Nephron progenitor cell (in vitro differentiated cells): ENCODE data around the gene KCNT1.

Experiments
- DNase-seq: peaks from one replicate; pipeline ENCODE4 v3.0.0; 2021
- H3K27ac Mint-ChIP-seq: 2 replicates; pipeline ENCODE4 v1.8.0; 2021; ENCODE audit warnings: mild to moderate bottlenecking, moderate library complexity, mixed read lengths
- H3K27me3 Mint-ChIP-seq: 2 replicates; pipeline ENCODE4 v1.8.0; 2021; ENCODE audit warnings: mild to moderate bottlenecking, low read depth, mixed read lengths; ENCODE audit not compliant: poor library complexity
- H3K36me3 Mint-ChIP-seq: 2 replicates; pipeline ENCODE4 v1.8.0; 2021; ENCODE audit warnings: low read depth, mixed read lengths
- H3K4me1 Mint-ChIP-seq: 2 replicates; pipeline ENCODE4 v1.8.0; 2021; ENCODE audit warnings: mixed read lengths
- H3K4me3 Mint-ChIP-seq: 2 replicates; pipeline ENCODE4 v1.8.0; 2021; ENCODE audit warnings: mild to moderate bottlenecking, moderate library complexity, mixed read lengths
- H3K9me3 Mint-ChIP-seq: 2 replicates; pipeline ENCODE4 v1.8.0; 2021; ENCODE audit warnings: mild to moderate bottlenecking, moderate library complexity, mixed read lengths
- CTCF ChIP-seq: fragments of 200-600 bp; sonication (generic); IDR thresholded peaks from 2 replicates; pipeline ENCODE4 v1.5.0; 2021; ENCODE audit warnings: antibody characterized with exemption

The KCNT1 gene

GRCh38 chr9:135779571-135779970, 77.6 kb downstream of the KCNT1 start:
- Mint-ChIP-seq H3K4me3 (no peak overlapping the region), H3K27me3 (peaks cover 26% of the 10 kb centered on the region), H3K9me3 (no peaks in the 10 kb centered on the region), H3K36me3 (no peaks in the 10 kb centered on the region), H3K4me1 (peaks cover 13% of the 10 kb centered on the region), H3K27ac (no peak overlapping the region)
- TF ChIP-seq CTCF: no peak
- no peak for DNase-seq

- Mint-ChIP-seq H3K4me3 (no peak overlapping the region), H3K27me3 (peaks cover 26% of the 10 kb centered on the region), H3K36me3 (no peaks in the 10 kb centered on the region), H3K27ac (no peak overlapping the region), H3K9me3 (no peaks in the 10 kb centered on the region), H3K4me1 (peaks cover 13% of the 10 kb centered on the region)
- DNase-seq: no peak
- TF ChIP-seq CTCF: no peak
Observed at GRCh38 chr9:135780086-135780485, 78.1 kb downstream of the KCNT1 start.

GRCh38 chr9:135780626-135781025, 78.6 kb downstream of the KCNT1 start:
- Mint-ChIP-seq H3K27me3 (peaks cover 22% of the 10 kb centered on the region), H3K4me1 (peaks cover 10% of the 10 kb centered on the region), H3K9me3 (no peaks in the 10 kb centered on the region), H3K36me3 (no peaks in the 10 kb centered on the region), H3K4me3 (no peak overlapping the region), H3K27ac (no peak overlapping the region)
- no peak for TF ChIP-seq CTCF
- DNase-seq: no peak

- Mint-ChIP-seq H3K27ac (no peak overlapping the region), H3K27me3 (peaks cover 20% of the 10 kb centered on the region), H3K9me3 (no peaks in the 10 kb centered on the region), H3K4me3 (no peak overlapping the region), H3K36me3 (no peaks in the 10 kb centered on the region), H3K4me1 (peaks cover 9% of the 10 kb centered on the region)
- no peak for TF ChIP-seq CTCF
- DNase-seq: no peak
Observed at GRCh38 chr9:135782946-135783345, 81.0 kb downstream of the KCNT1 start.

- Mint-ChIP-seq H3K4me3 (no peak overlapping the region), H3K27ac (no peak overlapping the region), H3K9me3 (no peaks in the 10 kb centered on the region), H3K36me3 (no peaks in the 10 kb centered on the region), H3K27me3 (peaks cover 20% of the 10 kb centered on the region), H3K4me1 (peaks cover 11% of the 10 kb centered on the region)
- TF ChIP-seq CTCF: no peak
- no peak for DNase-seq
Observed at GRCh38 chr9:135783540-135784245, 81.7 kb downstream of the KCNT1 start.

GRCh38 chr9:135785013-135785575, 83.1 kb downstream of the KCNT1 start:
- no peaks in the 10 kb centered on the region for H3K9me3 Mint-ChIP-seq
- H3K4me1 Mint-ChIP-seq: peaks cover 11% of the 10 kb centered on the region
- no peak overlapping the region for H3K27ac Mint-ChIP-seq

More at GRCh38 chr9:135785013-135785575, 83.1 kb downstream of the KCNT1 start:
- H3K36me3 Mint-ChIP-seq: no peaks in the 10 kb centered on the region
- no peak overlapping the region for H3K4me3 Mint-ChIP-seq
- no peak for TF ChIP-seq CTCF
- DNase-seq: no peak
- peaks cover 16% of the 10 kb centered on the region for H3K27me3 Mint-ChIP-seq
